Activated T-cell treated with anti-CD3 and anti-CD28 coated beads, Interleukin-2, amount 50 U/mL, for 24 hours (primary cell): ENCODE results near the gene GLTP.
"Not testable (repeated sequence)": the region's sequence is repeated elsewhere in the genome, so short reads cannot be mapped to it uniquely, and the experiment has no call there.

Source experiments
- DNase-seq: peaks from one replicate; pipeline ENCODE4 v3.0.0-alpha.2; 2020
- H3K27ac Mint-ChIP-seq: 2 replicates; pipeline ENCODE4 v1.8.0; 2020; ENCODE audit warnings: mild to moderate bottlenecking, mixed read lengths
- H3K27me3 Mint-ChIP-seq: 2 replicates; pipeline ENCODE4 v1.8.0; 2020; ENCODE audit warnings: mixed read lengths
- H3K36me3 Mint-ChIP-seq: 2 replicates; pipeline ENCODE4 v1.8.0; 2020; ENCODE audit warnings: low read depth, mixed read lengths
- H3K4me1 Mint-ChIP-seq: 2 replicates; pipeline ENCODE4 v1.8.0; 2020; ENCODE audit warnings: low read depth, mixed read lengths
- H3K4me3 Mint-ChIP-seq: 2 replicates; pipeline ENCODE4 v1.8.0; 2020; ENCODE audit warnings: mild to moderate bottlenecking, moderate library complexity, mixed read lengths
- H3K9me3 Mint-ChIP-seq: 2 replicates; pipeline ENCODE4 v1.8.0; 2020; ENCODE audit warnings: mixed read lengths

GLTP gene

DNA sequence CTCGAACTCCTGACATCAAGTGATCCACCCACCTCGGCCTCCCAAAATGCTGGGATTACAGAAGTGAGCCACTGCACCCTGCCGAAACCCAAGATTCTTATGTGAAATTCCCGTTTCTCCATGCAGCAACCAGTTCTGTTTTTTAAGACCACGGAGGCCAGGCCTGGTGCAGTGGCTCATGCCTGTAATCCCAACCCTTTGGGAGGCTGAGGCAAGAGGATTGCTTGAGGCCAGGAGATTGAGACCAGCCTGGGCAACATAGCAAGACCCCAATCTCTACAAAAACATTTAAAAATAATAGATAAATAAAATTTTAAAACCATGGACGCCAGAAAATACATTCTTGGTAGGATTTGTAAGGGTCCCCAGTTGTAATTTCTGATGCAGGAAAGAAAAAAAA lies 29.8 kb downstream of the GLTP start:
- H3K27ac Mint-ChIP-seq, DNase-seq, H3K4me3 Mint-ChIP-seq, H3K27me3 Mint-ChIP-seq, H3K4me1 Mint-ChIP-seq, H3K9me3 Mint-ChIP-seq: not testable (repeated sequence)
- peaks cover 31% of the 10 kb centered on the region for H3K36me3 Mint-ChIP-seq

DNA sequence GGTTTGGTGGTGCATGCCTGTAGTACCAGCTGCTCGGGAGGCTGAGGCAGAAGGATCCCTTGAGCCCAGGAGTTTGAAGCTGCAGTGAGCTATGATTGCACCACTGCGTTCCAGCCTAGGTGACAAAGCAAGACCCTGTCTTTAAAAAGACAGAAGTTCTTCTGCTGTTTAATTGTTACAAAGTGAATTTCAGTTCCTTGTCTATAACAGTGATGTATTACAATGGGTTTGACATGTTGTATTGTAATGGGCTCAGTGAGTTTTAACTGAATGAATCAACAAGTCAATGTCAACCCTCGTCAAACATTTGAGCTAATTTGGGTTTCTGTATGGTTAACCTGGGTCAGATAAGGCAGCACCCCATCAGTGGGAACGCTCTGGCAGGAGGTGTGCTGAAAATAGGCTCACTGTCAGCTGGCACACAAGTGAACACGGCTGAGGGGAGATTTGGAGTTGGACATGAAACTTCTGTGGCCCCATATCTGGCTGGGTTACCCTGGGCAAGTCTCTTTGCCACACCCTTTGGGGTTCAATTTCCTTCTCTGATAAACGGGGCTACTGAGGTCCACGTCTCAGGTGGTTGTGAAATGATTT lies 33.1 kb downstream of the GLTP start:
- no peak overlapping the region for H3K27ac Mint-ChIP-seq
- no peaks in the 10 kb centered on the region for H3K9me3 Mint-ChIP-seq
- no peak overlapping the region for H3K4me3 Mint-ChIP-seq
- DNase-seq = no peak
- H3K36me3 Mint-ChIP-seq = peaks cover 9% of the 10 kb centered on the region
- H3K27me3 Mint-ChIP-seq = no peaks in the 10 kb centered on the region
- H3K4me1 Mint-ChIP-seq = peaks cover 8% of the 10 kb centered on the region

DNA sequence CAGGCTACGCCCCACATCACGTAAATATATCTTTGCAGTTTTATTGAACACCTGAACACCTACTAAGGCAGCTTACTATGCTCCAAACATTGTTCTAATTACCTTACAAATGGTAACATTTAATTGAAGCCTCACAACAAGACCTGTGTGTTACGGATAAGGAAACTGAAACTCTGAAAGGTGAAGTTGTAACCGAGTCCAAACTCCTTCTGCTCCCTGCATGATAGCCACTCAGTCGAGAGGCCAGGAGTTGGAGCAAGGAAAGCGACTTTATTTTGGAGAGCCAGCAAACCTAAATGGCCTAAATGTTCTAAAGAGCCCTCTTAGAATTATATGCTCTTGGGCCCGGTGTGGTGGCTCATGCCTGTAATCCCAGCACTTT lies 34.5 kb downstream of the GLTP start:
- no peak for DNase-seq
- Mint-ChIP-seq H3K36me3 (peaks cover under 1% of the 10 kb centered on the region), H3K9me3 (no peaks in the 10 kb centered on the region), H3K4me1 (peaks cover 8% of the 10 kb centered on the region), H3K27me3 (no peaks in the 10 kb centered on the region), H3K4me3 (peak overlapping the region; percentile 23), H3K27ac (no peak overlapping the region)

DNA sequence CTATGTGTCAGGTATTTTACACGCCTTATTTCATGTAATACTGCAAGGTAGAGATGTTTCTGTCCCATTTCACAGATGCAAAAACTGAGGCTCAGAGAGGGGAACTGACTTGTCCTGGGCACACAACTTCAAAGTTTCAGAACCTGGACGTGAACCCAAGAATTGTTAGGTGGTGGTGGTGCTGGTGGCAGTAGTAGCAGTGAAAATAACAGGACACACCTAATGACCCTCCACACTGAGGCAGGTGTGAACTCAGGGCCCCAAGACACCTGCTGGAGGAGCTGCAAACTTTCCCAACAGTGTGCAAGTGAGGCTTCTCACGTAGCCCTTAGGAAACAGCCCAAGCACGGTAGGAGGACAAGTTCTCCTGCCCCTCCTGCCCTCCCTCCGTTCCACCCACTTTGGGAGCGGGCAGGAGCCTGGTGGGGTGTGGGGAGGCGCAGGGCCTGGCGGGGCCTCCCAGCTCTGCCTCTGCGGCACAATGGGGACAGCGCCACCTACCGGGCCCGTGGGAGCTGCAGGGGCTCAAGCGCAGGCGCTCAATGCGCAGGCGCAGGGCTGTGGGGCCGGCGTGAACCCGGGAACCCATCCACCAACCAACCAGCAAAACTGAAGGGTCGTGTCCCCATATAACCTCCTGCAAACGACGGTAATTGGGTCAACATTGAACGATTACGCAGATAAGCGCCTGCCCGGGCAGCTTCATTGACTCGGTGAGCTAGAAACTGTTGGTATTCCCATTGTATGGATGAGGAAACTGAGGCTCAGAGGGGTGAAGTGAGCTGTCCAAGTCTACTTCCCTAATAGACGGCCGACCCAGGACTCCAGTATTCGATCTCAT lies 35.1 kb downstream of the GLTP start:
- no peaks in the 10 kb centered on the region for H3K9me3 Mint-ChIP-seq
- H3K4me1 Mint-ChIP-seq = peaks cover 8% of the 10 kb centered on the region
- no peaks in the 10 kb centered on the region for H3K27me3 Mint-ChIP-seq
- peak overlapping the region; percentile 23 for H3K4me3 Mint-ChIP-seq
- DNase-seq = peak; percentile 96
- no peaks in the 10 kb centered on the region for H3K36me3 Mint-ChIP-seq
- no peak overlapping the region for H3K27ac Mint-ChIP-seq

DNA sequence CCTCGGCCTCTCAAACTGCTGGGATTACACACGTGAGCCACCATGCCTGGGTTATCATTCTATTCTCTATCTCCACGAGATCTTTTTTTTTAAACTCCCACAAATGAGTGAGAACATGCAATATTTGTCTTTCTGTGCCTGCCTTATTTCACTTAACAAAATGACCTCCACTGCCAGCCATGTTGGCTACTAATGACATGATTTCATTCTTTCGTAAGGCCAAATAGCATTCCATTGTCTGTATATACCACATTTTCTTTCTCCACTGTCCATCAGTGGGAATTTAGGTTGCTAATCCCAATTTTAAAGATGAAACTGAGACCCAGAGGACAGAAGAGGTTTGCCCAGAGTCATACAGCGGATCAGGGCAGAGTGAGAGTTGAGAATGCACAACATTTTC lies 36.2 kb downstream of the GLTP start:
- no peaks in the 10 kb centered on the region for H3K27me3 Mint-ChIP-seq
- H3K4me1 Mint-ChIP-seq = peaks cover 8% of the 10 kb centered on the region
- DNase-seq = no peak
- no peaks in the 10 kb centered on the region for H3K36me3 Mint-ChIP-seq
- no peak overlapping the region for H3K4me3 Mint-ChIP-seq
- no peaks in the 10 kb centered on the region for H3K9me3 Mint-ChIP-seq
- H3K27ac Mint-ChIP-seq = no peak overlapping the region

DNA sequence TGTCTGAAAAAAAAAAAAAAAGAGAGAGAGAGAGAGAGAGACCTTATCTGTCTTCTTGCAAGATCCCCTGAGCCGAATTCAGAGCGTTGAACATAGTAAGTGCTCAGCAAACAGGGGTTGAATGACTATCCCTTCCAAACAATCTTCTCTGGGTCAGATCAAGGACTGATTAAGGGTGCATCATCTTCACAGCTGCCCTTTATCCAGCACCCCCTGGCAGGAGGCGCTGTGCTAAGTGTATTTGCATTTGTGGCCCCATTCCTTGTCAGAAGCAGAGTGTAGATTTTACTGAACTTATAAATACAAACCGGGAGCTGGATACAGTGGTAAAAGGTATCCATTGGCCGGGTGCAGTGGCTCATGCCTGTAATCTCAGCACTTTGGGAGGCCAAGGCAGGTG lies 38.3 kb downstream of the GLTP start:
- Mint-ChIP-seq H3K27ac (no peak overlapping the region), H3K36me3 (no peaks in the 10 kb centered on the region), H3K4me3 (no peak overlapping the region), H3K27me3 (no peaks in the 10 kb centered on the region), H3K4me1 (peaks cover 8% of the 10 kb centered on the region), H3K9me3 (no peaks in the 10 kb centered on the region)
- DNase-seq = no peak

DNA sequence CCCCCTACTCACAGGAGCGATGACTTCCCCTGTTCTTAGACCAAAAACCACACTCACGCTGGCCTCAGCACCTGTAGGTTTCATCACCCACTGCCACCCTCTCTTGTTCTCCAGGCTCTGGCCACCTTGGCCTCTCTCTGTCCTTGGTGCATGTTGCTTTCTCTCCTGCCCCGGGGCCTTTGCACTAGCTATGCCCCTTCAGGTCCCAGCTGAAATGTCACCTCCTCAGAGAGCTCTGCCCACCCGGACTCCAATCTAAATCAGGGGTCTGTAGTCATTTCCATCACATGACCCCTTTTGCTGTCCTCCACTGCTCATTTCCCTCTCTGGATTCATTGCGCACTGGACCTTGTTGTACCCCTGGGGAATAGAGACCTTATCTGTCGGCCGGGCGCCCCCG lies 39.0 kb downstream of the GLTP start:
- no peak for DNase-seq
- H3K27me3 Mint-ChIP-seq = no peaks in the 10 kb centered on the region
- H3K9me3 Mint-ChIP-seq = no peaks in the 10 kb centered on the region
- no peak overlapping the region for H3K27ac Mint-ChIP-seq
- peaks cover 8% of the 10 kb centered on the region for H3K4me1 Mint-ChIP-seq
- H3K36me3 Mint-ChIP-seq = no peaks in the 10 kb centered on the region
- no peak overlapping the region for H3K4me3 Mint-ChIP-seq

DNA sequence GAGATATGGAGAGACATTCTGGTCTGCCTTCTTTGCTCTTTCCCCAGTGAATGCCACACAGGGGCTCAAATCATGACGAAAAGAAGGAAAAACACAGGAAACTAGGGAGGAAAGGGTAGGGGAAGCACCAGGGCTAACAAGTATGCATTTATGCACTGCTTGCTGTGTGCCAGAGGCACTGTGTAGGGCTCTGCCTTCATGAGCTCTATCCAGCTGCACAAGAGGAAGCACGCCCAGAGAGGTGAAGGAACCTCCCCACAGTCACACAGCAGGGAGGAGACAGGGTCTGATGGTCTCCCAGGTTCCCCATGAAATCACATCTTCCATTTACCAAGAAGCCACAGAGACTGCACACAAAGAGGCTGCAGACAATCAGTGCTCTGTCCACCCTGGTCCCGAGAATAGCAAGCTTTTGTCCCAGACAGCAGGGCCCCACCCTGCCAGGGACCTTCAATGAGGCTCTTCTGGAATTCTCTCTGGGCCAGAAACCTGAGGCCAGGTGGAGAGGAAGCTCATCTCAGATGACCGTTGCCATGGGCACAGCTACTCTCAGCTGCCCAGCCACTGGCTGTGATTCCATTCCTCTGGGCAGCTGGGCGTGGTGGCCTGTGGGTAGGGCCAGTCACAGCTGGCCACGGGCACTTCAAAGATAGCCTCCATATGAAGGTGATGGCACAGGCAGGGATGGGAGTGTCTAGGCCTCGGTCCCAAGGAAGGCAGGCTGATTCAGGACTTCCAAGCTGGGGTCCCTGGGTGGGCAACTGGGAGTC lies 39.9 kb downstream of the GLTP start:
- Mint-ChIP-seq H3K27me3 (peaks cover 1% of the 10 kb centered on the region), H3K4me3 (no peak overlapping the region), H3K36me3 (no peaks in the 10 kb centered on the region), H3K4me1 (peaks cover 5% of the 10 kb centered on the region), H3K9me3 (no peaks in the 10 kb centered on the region), H3K27ac (no peak overlapping the region)
- DNase-seq = no peak

DNA sequence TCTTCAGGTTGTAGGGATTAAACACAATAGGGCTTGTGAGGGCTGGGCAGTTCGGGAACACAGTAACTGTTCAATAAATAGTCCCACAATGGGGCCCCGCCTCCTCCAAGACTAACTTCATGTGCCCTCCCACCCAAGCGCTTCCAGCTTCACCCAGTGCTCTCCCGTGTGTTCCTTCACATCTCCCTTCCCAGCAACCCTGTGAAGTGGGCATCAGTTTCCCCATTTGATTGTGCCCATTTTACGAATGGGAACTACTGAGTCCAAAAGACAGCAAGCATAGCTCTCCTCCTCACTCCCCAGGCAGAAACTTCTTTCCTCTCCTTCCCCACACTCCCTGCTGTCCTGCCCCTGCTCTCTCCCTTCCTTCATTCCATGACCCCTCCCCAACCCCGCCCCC lies 40.9 kb downstream of the GLTP start:
- H3K36me3 Mint-ChIP-seq = no peaks in the 10 kb centered on the region
- H3K27me3 Mint-ChIP-seq = peaks cover 10% of the 10 kb centered on the region
- H3K4me1 Mint-ChIP-seq = no peaks in the 10 kb centered on the region
- no peak overlapping the region for H3K4me3 Mint-ChIP-seq
- DNase-seq = no peak
- H3K9me3 Mint-ChIP-seq = no peaks in the 10 kb centered on the region
- H3K27ac Mint-ChIP-seq = no peak overlapping the region

DNA sequence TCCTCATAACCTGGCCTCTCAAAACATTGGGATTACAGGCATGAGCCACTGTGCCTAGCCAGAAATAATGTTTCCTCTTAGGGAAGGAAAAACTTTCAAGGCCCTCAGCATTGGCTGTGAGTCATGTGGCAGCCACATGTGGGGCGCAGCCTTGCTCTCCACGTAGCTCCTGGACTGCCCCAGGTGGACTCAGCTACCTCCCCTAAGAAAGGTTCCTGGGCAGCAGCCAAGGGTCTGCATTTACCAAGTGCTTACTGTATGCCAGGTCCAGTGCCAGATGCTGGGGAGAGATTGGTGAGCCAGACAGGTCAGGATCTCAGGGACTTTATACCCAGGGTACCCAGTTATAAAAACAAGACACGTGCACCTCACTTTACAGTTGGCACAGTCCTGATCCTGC lies 43.4 kb downstream of the GLTP start:
- Mint-ChIP-seq H3K36me3 (no peaks in the 10 kb centered on the region), H3K9me3 (no peaks in the 10 kb centered on the region), H3K4me1 (peaks cover 4% of the 10 kb centered on the region), H3K4me3 (no peak overlapping the region), H3K27me3 (peaks cover 28% of the 10 kb centered on the region), H3K27ac (no peak overlapping the region)
- DNase-seq = no peak

DNA sequence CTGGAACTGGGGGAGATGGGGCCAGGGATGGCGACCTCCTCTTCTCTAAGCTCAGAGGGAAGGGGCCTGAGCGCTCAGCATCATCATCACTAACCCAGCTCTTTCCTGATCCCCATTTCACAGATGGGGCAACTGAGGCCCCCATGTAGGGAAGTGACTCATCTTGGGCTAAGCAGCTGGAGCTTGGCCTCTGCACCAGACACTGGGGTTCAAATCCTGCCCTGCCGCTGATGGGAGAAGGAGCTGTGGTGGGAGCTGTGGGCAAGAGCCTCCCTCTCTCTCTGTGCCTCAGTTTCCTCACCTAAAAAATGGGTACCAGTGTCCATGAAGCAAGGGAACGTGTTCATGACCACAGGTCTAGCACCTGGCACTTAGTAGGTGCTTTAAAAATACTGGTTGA lies 44.5 kb downstream of the GLTP start:
- Mint-ChIP-seq H3K27ac (no peak overlapping the region), H3K9me3 (no peaks in the 10 kb centered on the region), H3K4me3 (no peak overlapping the region), H3K4me1 (peaks cover 4% of the 10 kb centered on the region), H3K27me3 (peaks cover 38% of the 10 kb centered on the region), H3K36me3 (no peaks in the 10 kb centered on the region)
- DNase-seq = no peak

DNA sequence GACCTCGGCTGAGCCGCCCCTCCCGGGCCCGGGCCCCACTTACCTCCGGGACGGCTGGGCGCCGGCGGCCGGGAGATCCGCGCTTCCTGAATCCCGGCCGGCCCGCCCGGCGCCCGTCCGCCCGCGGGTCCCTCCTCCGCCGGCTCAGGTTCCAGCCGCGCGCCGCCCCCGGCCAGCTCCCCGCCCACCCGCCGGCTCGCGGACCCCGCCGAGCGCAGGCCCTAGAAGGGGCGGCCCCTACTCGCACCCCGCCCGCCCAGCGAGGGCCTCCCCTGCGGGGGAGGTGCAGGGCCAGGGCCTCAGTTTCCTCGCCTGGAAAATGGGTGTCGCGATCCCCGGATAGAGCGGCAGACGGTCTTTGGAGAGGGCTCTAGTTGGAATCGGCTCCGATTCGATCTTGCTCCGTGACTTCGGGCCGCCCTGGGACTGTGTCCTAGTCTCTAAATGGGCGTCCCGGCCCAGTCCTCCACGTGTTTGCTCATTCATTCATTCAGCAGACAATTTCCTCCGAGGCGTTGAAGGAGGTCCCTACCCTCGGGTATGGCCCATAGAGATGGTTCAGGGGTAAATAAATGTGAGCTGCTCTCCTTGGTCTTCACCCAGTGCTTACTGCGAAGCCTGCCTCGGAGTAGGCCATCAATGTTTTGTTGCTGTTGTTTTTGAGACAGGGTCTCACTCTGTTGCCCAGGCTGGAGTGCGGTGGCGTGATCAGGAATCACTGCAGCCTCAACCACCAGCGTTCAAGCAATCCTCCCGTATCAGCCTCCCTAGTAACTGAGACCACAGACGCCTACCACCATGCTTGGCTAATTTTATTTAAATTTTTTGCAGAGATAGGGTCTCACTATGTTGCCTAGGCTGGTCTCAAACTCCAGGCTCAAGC lies 46.8 kb downstream of the GLTP start, which contains the start of gene TRPV4:
Gene TRPV4 (minus strand): TSS at position 92 of the 883 bp plus-strand sequence. CDS start 18,602 bp downstream, outside the sequence.
- DNase-seq = no peak
- H3K36me3 Mint-ChIP-seq = no peaks in the 10 kb centered on the region
- H3K27ac Mint-ChIP-seq = no peak within 1 kb of the TSS

DNA sequence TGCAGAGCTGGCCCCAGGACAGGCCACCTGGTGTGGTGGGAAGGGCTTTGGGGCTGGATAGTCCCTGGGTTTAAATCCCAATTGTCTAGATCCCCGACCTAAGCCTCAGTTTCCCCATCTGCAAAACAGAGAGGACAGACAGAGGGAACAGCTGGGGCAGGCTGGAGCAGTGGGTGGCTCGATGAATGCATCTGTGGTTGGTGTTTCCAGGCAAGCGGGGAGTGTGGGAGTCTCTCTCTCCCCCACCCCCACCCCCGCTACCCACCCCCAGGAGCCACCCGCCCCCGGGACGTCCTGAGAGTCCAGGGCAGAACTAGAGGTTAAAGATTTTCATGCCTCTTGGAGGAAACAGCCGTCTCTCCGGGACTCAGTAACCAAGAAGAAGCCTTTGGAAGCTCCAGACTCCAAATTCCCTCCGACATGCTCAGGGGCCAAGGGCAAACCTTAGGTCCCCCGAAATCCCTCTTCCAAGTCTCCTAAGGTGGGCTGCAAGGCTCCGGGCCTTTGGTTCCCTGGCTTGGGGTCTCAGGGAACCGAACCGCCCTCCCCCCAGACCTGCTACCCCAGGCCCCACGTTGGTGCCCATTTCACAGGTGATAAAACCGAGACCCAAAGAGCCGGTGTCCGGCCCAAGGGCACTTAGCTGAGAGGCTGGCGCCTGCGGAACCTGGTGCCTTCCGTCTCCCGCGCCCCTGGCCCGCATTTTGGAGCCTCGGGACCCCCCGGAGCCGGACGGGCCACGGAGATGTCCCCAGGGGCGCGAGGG lies 47.6 kb downstream of the GLTP start:
- Mint-ChIP-seq H3K36me3 (no peaks in the 10 kb centered on the region), H3K27ac (no peak overlapping the region), H3K4me3 (no peak overlapping the region), H3K27me3 (peaks cover 46% of the 10 kb centered on the region), H3K4me1 (peaks cover 4% of the 10 kb centered on the region), H3K9me3 (no peaks in the 10 kb centered on the region)
- no peak for DNase-seq

More for the DNA sequence above, 46.8 kb downstream of the GLTP start, which contains the start of gene TRPV4:
- Mint-ChIP-seq H3K4me1 (peaks cover 4% of the 10 kb centered on the region), H3K4me3 (no peak within 1 kb of the TSS), H3K9me3 (no peaks in the 10 kb centered on the region), H3K27me3 (peaks cover 46% of the 10 kb centered on the region)
